ENCODE results near the gene FBXO36.

FBXO36 gene

DNA sequence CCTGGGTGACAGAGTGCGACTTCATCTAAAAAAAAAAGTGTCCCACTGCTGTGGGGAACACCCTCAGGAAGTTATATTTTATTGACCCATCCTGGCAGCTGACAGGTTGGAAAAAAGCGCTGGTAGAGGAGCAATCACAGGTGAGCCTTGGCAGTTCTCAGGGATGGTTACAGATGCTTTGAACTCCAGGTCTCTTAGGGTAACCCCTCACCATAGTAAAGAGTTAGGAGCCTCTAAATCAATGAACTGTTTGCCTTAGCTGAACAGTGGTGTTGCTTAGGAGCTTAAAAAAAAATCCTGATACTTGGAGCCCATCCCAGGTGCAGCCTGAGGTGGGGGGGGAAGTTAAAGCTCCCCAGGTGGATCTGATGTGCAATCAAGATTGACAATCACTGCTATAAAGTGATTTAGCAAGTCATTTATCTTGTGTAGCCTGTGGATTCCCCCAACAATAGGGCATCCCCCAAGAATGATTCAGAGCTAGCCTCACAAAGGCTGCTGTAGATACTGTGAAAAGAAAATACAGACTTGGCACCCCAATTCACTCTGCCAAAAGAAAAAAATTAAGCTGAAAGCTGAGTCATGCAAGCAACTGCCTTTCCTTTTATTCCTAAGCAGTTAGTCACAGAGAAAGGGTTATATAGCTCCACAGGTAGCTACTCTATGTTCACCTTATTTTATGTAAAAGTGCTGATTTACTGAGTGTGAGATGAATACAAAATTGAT is 131.6 kb downstream of the FBXO36 start:
- DNase-seq: no peak

GRCh38 chr2:230060672-230061293 is 138.5 kb downstream of the FBXO36 start:
- no peak for DNase-seq
